CD4-positive, CD25-positive, alpha-beta regulatory T cell (primary cell): ENCODE data around the gene KCNQ1. TPM values are rescaled to one million over a fixed set of nuclear protein-coding genes. Genes with fewer than 3 reads are reported as not detected.
A peak's percentile ranks its signal among the peaks of the same experiment; 100 is the strongest.

ENCODE experiments used
- ATAC-seq, 2 donors: fragments of 150-1000 bp; cut with Tn5 transposase; one replicate each; pipeline ENCODE4 v1.10.0; 2021; ENCODE audit warnings: low read depth in 2 of 2, moderate number of reproducible peaks in 2 of 2, moderate library complexity in 1 of 2
- DNase-seq, 3 donors: peaks; one replicate each; pipeline versions ENCODE4 v3.0.0 to v3.0.0-alpha.2; 2012 to 2022; ENCODE audit warnings: mixed read lengths in 1 of 3
- H3K27ac ChIP-seq: one replicate; pipeline ENCODE4 v1.7.0; 2013; ENCODE audit warnings: mild to moderate bottlenecking, low read length; ENCODE audit not compliant: insufficient read depth, poor library complexity, severe bottlenecking
- H3K27me3 ChIP-seq: one replicate; pipeline ENCODE4 v1.7.0; 2013; ENCODE audit warnings: low read length; ENCODE audit not compliant: control insufficient read depth, insufficient read depth
- H3K36me3 ChIP-seq: one replicate; pipeline ENCODE4 v1.7.0; 2013; ENCODE audit warnings: mild to moderate bottlenecking, low read length, moderate library complexity; ENCODE audit not compliant: control insufficient read depth, insufficient read depth
- H3K4me1 ChIP-seq: 2 replicates; pipeline ENCODE4 v1.7.0; 2013; ENCODE audit warnings: mild to moderate bottlenecking, low read length; ENCODE audit not compliant: insufficient read depth, control insufficient read depth, poor library complexity, severe bottlenecking
- H3K4me3 ChIP-seq: one replicate; pipeline ENCODE4 v1.7.0; 2013; ENCODE audit warnings: low read depth, mild to moderate bottlenecking, low read length, moderate library complexity
- H3K9me3 ChIP-seq, 2 experiments: 1 replicate in 1 of 2; 2 replicates in 1 of 2; pipeline ENCODE4 v1.7.0; 2013; ENCODE audit warnings: low read length in 2 of 2, mild to moderate bottlenecking in 1 of 2, moderate library complexity in 1 of 2; ENCODE audit not compliant: control insufficient read depth in 2 of 2
- H3K27ac Mint-ChIP-seq, 3 donors: one replicate each; pipeline ENCODE4 v1.8.0; 2020 to 2022; ENCODE audit warnings: mild to moderate bottlenecking in 3 of 3, mixed read lengths in 3 of 3, moderate library complexity in 2 of 3
- H3K27me3 Mint-ChIP-seq: one replicate; pipeline ENCODE4 v1.8.0; 2022; ENCODE audit warnings: mild to moderate bottlenecking, mixed read lengths
- H3K36me3 Mint-ChIP-seq: one replicate; pipeline ENCODE4 v1.8.0; 2020; ENCODE audit warnings: mixed read lengths
- H3K4me1 Mint-ChIP-seq, 4 donors: one replicate each; pipeline ENCODE4 v1.8.0; 2020 to 2022; ENCODE audit warnings: mixed read lengths in 4 of 4, mild to moderate bottlenecking in 1 of 4
- H3K4me3 Mint-ChIP-seq, 4 donors: one replicate each; pipeline ENCODE4 v1.8.0; 2020 to 2022; ENCODE audit warnings: mild to moderate bottlenecking in 4 of 4, mixed read lengths in 4 of 4, moderate library complexity in 3 of 4
- H3K9me3 Mint-ChIP-seq, 7 donors: one replicate each; pipeline ENCODE4 v1.8.0; 2020 to 2022; ENCODE audit warnings: mixed read lengths in 7 of 7, mild to moderate bottlenecking in 3 of 7, moderate library complexity in 2 of 7
- polyA plus RNA-seq, 4 donors: library from polyadenylated mRNA; unstranded; fragments of 300-500 nt; fragmentation: Illumina TruSeq; gene quantifications; one replicate each; pipeline ENCODE4 v1.2.3, GENCODE V29; 2021
- total RNA-seq: library from RNA; stranded (reverse); gene quantifications from one replicate; pipeline ENCODE4 v1.2.3, GENCODE V29; 2022

The KCNQ1 gene
- total and polyA plus RNA-seq, 5 donors from 2014 or later, result 5.5 to 13.4 (median 6.8) TPM

DNA sequence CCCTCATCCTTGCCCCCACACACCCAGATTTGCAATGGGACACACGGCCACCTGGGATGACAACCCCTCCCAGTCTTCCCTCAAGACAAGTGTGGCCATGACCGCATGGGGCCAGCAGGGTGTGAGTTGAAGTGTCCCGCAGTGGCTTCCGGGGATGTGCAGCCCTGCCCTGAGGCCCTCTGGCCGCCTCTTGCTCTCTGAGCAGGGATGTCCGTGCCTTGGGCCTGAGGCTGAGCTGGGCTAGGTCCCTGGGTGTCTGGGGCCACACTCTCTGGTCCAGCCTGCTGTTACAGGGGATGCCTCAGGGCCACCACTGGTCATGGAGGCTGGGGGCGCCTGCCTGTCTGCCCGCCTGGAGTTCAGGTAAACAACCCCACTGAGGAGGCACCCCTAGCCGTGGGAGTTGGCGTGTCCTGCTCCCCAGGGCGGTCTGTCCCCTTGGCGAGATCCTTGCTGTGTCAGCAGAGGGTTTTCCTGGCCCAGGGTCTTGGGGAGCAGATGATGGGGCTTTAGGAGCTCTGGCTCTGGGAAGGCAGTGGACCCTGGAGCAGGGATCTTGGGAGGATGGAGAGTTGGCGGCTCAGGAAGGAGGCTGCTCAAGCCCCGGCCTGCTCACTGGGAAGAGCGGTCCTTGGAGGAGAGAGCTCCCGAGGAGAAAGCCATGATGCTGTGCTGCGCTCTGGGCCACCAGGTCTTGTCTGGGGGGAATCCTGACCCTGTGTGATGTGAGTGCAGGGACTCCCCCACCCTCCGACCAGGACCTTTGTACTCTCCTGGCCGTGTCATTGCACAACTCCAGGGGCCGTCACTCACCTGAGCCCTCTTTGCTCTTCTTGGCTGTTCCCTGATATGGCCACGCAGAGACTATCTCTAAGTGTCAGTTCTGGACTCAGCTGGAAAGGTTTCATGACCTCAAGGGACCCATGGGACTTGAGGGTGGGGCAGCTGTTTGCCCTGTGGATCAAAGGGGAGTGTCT is 67.9 kb downstream of the KCNQ1 start:
- DNase-seq (no peak), ATAC-seq (no peak)
- H3K27me3 Mint-ChIP-seq, result no peaks in the 10 kb centered on the region
- no peaks in the 10 kb centered on the region for H3K36me3 Mint-ChIP-seq
- no peak overlapping the region for H3K27ac Mint-ChIP-seq
- H3K27ac ChIP-seq, result no peak overlapping the region
- no peak overlapping the region for H3K4me3 ChIP-seq
- peaks cover 0 to 7% (median 3%) of the 10 kb centered on the region in 4 donors for H3K4me1 Mint-ChIP-seq
- H3K4me1 ChIP-seq, result no peaks in the 10 kb centered on the region
- H3K36me3 ChIP-seq, result no peaks in the 10 kb centered on the region
- H3K9me3 ChIP-seq, result no peaks in the 10 kb centered on the region
- no peak overlapping the region for H3K4me3 Mint-ChIP-seq
- H3K9me3 Mint-ChIP-seq, result no peaks in the 10 kb centered on the region
- no peaks in the 10 kb centered on the region for H3K27me3 ChIP-seq

GRCh38 chr11:2513441-2513840 is 68.6 kb downstream of the KCNQ1 start:
- peak overlapping the region in 1 of 3 donors; percentile 48 for H3K27ac Mint-ChIP-seq
- H3K9me3 Mint-ChIP-seq, result no peaks in the 10 kb centered on the region
- ATAC-seq (no peak), DNase-seq (no peak)
- H3K4me1 ChIP-seq, result no peaks in the 10 kb centered on the region
- no peaks in the 10 kb centered on the region for H3K27me3 ChIP-seq
- no peaks in the 10 kb centered on the region for H3K36me3 ChIP-seq
- H3K9me3 ChIP-seq, result no peaks in the 10 kb centered on the region
- peaks cover 0 to 7% (median 3%) of the 10 kb centered on the region in 4 donors for H3K4me1 Mint-ChIP-seq
- H3K27me3 Mint-ChIP-seq, result no peaks in the 10 kb centered on the region
- no peak overlapping the region for H3K27ac ChIP-seq
- no peaks in the 10 kb centered on the region for H3K36me3 Mint-ChIP-seq
- H3K4me3 Mint-ChIP-seq, result no peak overlapping the region
- H3K4me3 ChIP-seq, result no peak overlapping the region

GRCh38 chr11:2515401-2516275 is 70.8 kb downstream of the KCNQ1 start:
- no peak overlapping the region for H3K4me3 Mint-ChIP-seq
- DNase-seq (no peak), ATAC-seq (no peak)
- Histone ChIP-seq H3K27me3 (no peaks in the 10 kb centered on the region), H3K9me3 (no peaks in the 10 kb centered on the region), H3K27ac (no peak overlapping the region), H3K36me3 (no peaks in the 10 kb centered on the region), H3K4me3 (no peak overlapping the region), H3K4me1 (no peaks in the 10 kb centered on the region)
- H3K27ac Mint-ChIP-seq, result no peak overlapping the region
- H3K27me3 Mint-ChIP-seq, result no peaks in the 10 kb centered on the region
- no peaks in the 10 kb centered on the region for H3K9me3 Mint-ChIP-seq
- peaks cover 0 to 2% (median 0%) of the 10 kb centered on the region in 4 donors for H3K4me1 Mint-ChIP-seq
- H3K36me3 Mint-ChIP-seq, result no peaks in the 10 kb centered on the region

GRCh38 chr11:2516276-2517015 is 71.6 kb downstream of the KCNQ1 start:
- ATAC-seq (no peak), DNase-seq (no peak)
- no peak overlapping the region for H3K27ac ChIP-seq
- H3K9me3 Mint-ChIP-seq, result no peaks in the 10 kb centered on the region
- H3K4me3 Mint-ChIP-seq, result no peak overlapping the region
- H3K9me3 ChIP-seq, result no peaks in the 10 kb centered on the region
- H3K36me3 Mint-ChIP-seq, result peaks cover 5% of the 10 kb centered on the region
- H3K27me3 Mint-ChIP-seq, result no peaks in the 10 kb centered on the region
- H3K4me1 ChIP-seq, result no peaks in the 10 kb centered on the region
- H3K4me1 Mint-ChIP-seq, result no peaks in the 10 kb centered on the region
- H3K36me3 ChIP-seq, result no peaks in the 10 kb centered on the region
- H3K4me3 ChIP-seq, result no peak overlapping the region
- H3K27me3 ChIP-seq, result no peaks in the 10 kb centered on the region
- no peak overlapping the region for H3K27ac Mint-ChIP-seq

DNA sequence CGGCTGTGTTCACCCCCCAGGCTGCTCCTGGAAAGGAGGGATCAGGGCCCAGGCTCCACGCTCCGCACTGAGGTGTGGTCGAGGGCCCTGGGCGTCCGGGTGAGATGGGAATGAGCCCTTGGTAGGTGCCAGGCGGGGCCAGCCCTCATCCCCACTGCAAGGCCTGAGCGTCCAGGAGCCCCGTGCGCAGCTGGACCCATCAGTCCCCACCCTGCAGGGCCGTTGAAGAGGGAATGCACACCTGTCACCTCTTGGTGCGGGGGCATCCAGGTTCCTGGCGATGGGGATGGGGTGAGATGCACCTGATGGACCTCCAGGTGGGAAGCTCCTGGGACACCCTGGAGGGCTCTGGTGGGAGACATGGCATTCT is 72.2 kb downstream of the KCNQ1 start:
- peaks cover 5% of the 10 kb centered on the region for H3K36me3 Mint-ChIP-seq
- Histone ChIP-seq H3K36me3 (no peaks in the 10 kb centered on the region), H3K27me3 (no peaks in the 10 kb centered on the region), H3K4me3 (no peak overlapping the region), H3K4me1 (no peaks in the 10 kb centered on the region), H3K27ac (no peak overlapping the region), H3K9me3 (no peaks in the 10 kb centered on the region)
- no peaks in the 10 kb centered on the region for H3K27me3 Mint-ChIP-seq
- no peak overlapping the region for H3K4me3 Mint-ChIP-seq
- H3K9me3 Mint-ChIP-seq, result no peaks in the 10 kb centered on the region
- ATAC-seq, result no peak
- H3K27ac Mint-ChIP-seq, result no peak overlapping the region
- DNase-seq, result no peak
- no peaks in the 10 kb centered on the region for H3K4me1 Mint-ChIP-seq

- DNase-seq (no peak), ATAC-seq (no peak)
Observed at GRCh38 chr11:2517386-2518064, 72.7 kb downstream of the KCNQ1 start.

More at GRCh38 chr11:2517386-2518064, 72.7 kb downstream of the KCNQ1 start:
- H3K27me3 ChIP-seq, result no peaks in the 10 kb centered on the region
- no peaks in the 10 kb centered on the region for H3K4me1 Mint-ChIP-seq
- H3K27ac ChIP-seq, result no peak overlapping the region
- no peaks in the 10 kb centered on the region for H3K9me3 ChIP-seq
- peaks cover 5% of the 10 kb centered on the region for H3K36me3 Mint-ChIP-seq
- H3K9me3 Mint-ChIP-seq, result no peaks in the 10 kb centered on the region
- no peak overlapping the region for H3K27ac Mint-ChIP-seq
- H3K4me3 ChIP-seq, result no peak overlapping the region
- no peak overlapping the region for H3K4me3 Mint-ChIP-seq
- H3K4me1 ChIP-seq, result no peaks in the 10 kb centered on the region
- no peaks in the 10 kb centered on the region for H3K27me3 Mint-ChIP-seq
- H3K36me3 ChIP-seq, result no peaks in the 10 kb centered on the region
